ENCODE results near the gene CTIF. TPM values are rescaled to one million over a fixed set of nuclear protein-coding genes. Genes with fewer than 3 reads are reported as not detected.

CTIF gene
- total RNA-seq, 2 experiments from 2014 or later: 3.2 to 3.5 TPM

- ChIA-PET CTCF (no interaction called here), POLR2A (no interaction called here)
- Mint-ChIP-seq H3K9me3 (peaks cover 1% of the 10 kb centered on the region), H3K27ac (no peak overlapping the region), H3K4me3 (no peak overlapping the region), H3K36me3 (ENCODE audit: low read depth) (no peaks in the 10 kb centered on the region), H3K4me1 (ENCODE audit: low read depth) (peaks cover 2% of the 10 kb centered on the region), H3K27me3 (peaks cover under 1% of the 10 kb centered on the region)
- no peak for TF ChIP-seq CTCF (IDR thresholded peaks at IDR 0.05)
- DNase-seq: no peak
- no peak for ATAC-seq
- intact Hi-C loops (cut with micrococcal nuclease): no loop called here
Measured at GRCh38 chr18:48563027-48563426, 24.2 kb downstream of the CTIF start.

- ATAC-seq (no peak), DNase-seq (no peak)
- TF ChIP-seq CTCF (IDR thresholded peaks at IDR 0.05): no peak
- ChIA-PET POLR2A (no interaction called here), CTCF (no interaction called here)
- Mint-ChIP-seq H3K27ac (no peak overlapping the region), H3K36me3 (ENCODE audit: low read depth) (no peaks in the 10 kb centered on the region), H3K4me3 (no peak overlapping the region), H3K4me1 (ENCODE audit: low read depth) (peaks cover 2% of the 10 kb centered on the region), H3K27me3 (no peaks in the 10 kb centered on the region), H3K9me3 (peaks cover 2% of the 10 kb centered on the region)
- intact Hi-C loops (cut with micrococcal nuclease): no loop called here
Measured at GRCh38 chr18:48564139-48564538, 25.3 kb downstream of the CTIF start.

DNA sequence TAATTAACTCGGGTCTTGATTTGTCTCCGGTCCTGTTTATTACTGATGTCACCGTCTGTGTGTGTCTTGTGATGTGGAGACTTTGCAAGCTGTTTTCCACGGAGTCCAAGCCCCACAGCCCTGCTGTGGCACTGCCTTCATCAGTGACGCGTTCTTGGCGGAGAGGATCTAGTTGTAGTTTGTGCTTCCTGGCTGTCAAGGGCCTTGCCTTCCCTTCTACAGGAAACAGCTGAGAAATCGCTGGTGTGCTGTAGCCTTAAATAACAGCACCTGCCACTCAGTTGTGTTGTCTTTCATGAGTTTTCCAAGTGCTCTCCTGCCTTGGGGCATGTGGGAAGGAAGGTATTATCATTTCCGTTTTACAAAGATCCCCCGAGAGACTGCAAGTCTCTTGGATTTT lies 26.3 kb downstream of the CTIF start:
- DNase-seq (no peak), ATAC-seq (no peak)
- POLR2A ChIA-PET: no interaction called here
- CTCF ChIA-PET: no interaction called here
- H3K4me1 Mint-ChIP-seq (ENCODE audit: low read depth): peaks cover 2% of the 10 kb centered on the region
- TF ChIP-seq CTCF (IDR thresholded peaks at IDR 0.05): no peak
- peaks cover 2% of the 10 kb centered on the region for H3K9me3 Mint-ChIP-seq
- no peak overlapping the region for H3K27ac Mint-ChIP-seq
- H3K36me3 Mint-ChIP-seq (ENCODE audit: low read depth): no peaks in the 10 kb centered on the region
- H3K4me3 Mint-ChIP-seq: no peak overlapping the region
- H3K27me3 Mint-ChIP-seq: no peaks in the 10 kb centered on the region
- intact Hi-C loops (cut with micrococcal nuclease): no loop called here

DNA sequence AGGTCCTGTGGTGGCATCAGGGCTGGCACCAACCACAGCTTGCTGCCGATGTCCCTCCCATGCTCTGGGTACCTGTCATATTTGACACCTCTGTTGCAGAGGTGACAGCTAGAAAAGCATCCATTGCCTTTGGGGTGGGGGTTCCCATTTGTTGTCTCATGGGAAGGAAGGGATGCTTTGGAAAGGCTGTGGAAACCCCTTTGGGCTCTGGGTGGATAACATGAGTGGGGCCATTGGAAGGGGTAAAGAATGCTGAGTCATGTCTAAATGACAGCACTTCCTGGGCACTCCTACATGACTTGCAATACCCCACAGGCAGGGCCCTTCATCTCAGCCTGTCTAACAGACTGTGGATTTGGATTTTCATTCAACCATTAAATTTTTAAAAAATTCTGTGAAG lies 27.8 kb downstream of the CTIF start:
- ChIA-PET POLR2A (no interaction called here), CTCF (no interaction called here)
- Mint-ChIP-seq H3K27me3 (no peaks in the 10 kb centered on the region), H3K4me3 (no peak overlapping the region), H3K36me3 (ENCODE audit: low read depth) (no peaks in the 10 kb centered on the region), H3K9me3 (peaks cover 2% of the 10 kb centered on the region), H3K4me1 (ENCODE audit: low read depth) (peaks cover 2% of the 10 kb centered on the region), H3K27ac (no peak overlapping the region)
- DNase-seq: no peak
- intact Hi-C loops (cut with micrococcal nuclease): no loop called here
- no peak for ATAC-seq
- no peak for TF ChIP-seq CTCF (IDR thresholded peaks at IDR 0.05)

GRCh38 chr18:48567388-48567787 lies 28.6 kb downstream of the CTIF start:
- no peak for DNase-seq
- intact Hi-C loops (cut with micrococcal nuclease): no loop called here
- CTCF ChIA-PET: no interaction called here
- Mint-ChIP-seq H3K27ac (no peak overlapping the region), H3K4me1 (ENCODE audit: low read depth) (peaks cover 2% of the 10 kb centered on the region), H3K27me3 (no peaks in the 10 kb centered on the region), H3K4me3 (no peak overlapping the region), H3K9me3 (peaks cover 2% of the 10 kb centered on the region), H3K36me3 (ENCODE audit: low read depth) (no peaks in the 10 kb centered on the region)
- ATAC-seq: no peak
- TF ChIP-seq CTCF (IDR thresholded peaks at IDR 0.05): no peak
- POLR2A ChIA-PET: no interaction called here
